ENCODE results near the gene FXR2. TPM values are rescaled to one million over a fixed set of nuclear protein-coding genes. Genes with fewer than 3 reads are reported as not detected.

The FXR2 gene
- total RNA-seq, 1 experiment from 2014 or later = 49.7 TPM

DNA sequence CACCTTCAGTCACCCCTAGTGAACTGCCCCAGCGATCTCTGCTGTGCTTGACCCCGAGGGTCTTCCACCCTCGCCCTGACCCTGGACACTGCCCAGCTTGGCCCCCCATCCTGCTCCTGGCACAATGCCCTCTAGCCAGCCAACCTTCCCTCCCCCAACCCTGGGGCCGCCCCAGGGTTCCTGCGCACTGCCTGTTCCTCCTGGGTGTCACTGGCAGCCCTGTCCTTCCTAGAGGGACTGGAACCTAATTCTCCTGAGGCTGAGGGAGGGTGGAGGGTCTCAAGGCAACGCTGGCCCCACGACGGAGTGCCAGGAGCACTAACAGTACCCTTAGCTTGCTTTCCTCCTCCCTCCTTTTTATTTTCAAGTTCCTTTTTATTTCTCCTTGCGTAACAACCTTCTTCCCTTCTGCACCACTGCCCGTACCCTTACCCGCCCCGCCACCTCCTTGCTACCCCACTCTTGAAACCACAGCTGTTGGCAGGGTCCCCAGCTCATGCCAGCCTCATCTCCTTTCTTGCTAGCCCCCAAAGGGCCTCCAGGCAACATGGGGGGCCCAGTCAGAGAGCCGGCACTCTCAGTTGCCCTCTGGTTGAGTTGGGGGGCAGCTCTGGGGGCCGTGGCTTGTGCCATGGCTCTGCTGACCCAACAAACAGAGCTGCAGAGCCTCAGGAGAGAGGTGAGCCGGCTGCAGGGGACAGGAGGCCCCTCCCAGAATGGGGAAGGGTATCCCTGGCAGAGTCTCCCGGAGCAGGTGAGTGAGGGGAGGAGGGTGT lies 56.0 kb downstream of the FXR2 start, which contains the start of gene TNFSF13:
TNFSF13 (plus strand) TSS at position 207 of the 776 bp plus-strand sequence; CDS start at position 497, 290 bp downstream.
- POLR2A ChIA-PET = no interaction called here
- Histone ChIP-seq H3K9ac (ENCODE audit: low read length) (peak within 1 kb of the TSS; percentile 98; the same call in 1 of the 2 replicates), H3K4me3 (replicated peaks in 1 of 2; ENCODE audit: low read depth in 1 of 2, low read length in 2 of 2) (no peak within 1 kb of the TSS), H2AFZ (ENCODE audit: low read depth, low read length, poor library complexity, severe bottlenecking) (no peak within 1 kb of the TSS), H3K4me2 (ENCODE audit: low read length) (peak within 1 kb of the TSS; percentile 95), H3K79me2 (ENCODE audit: insufficient read depth, low read length) (peaks cover 23% of the 10 kb centered on the region), H3K27me3 (ENCODE audit: insufficient read depth, low read length) (no peaks in the 10 kb centered on the region), H4K20me1 (ENCODE audit: insufficient read depth) (no peaks in the 10 kb centered on the region), H3K9me3 (ENCODE audit: control insufficient read depth in 1 of 2, insufficient read depth in 1 of 2, low read depth in 1 of 2, low read length in 2 of 2) (no peaks in the 10 kb centered on the region), H3K27ac (ENCODE audit: low read depth, low read length) (peak within 1 kb of the TSS; percentile 86), H3K9me2 (ENCODE audit: insufficient read depth) (no peaks in the 10 kb centered on the region), H3K4me1 (ENCODE audit: control insufficient read depth in 1 of 2, insufficient read depth in 2 of 2, low read length in 2 of 2) (peaks cover 27 to 54% of the 10 kb centered on the region in 2 experiments), H3K36me3 (ENCODE audit: control insufficient read depth in 1 of 2, insufficient read depth in 2 of 2, low read length in 2 of 2) (peaks cover 2 to 5% of the 10 kb centered on the region in 2 experiments; a peak in 3 of 4 replicates)
- DNase-seq (ENCODE audit: low read depth, low spot score) = no peak
- no TSS peak for BruUV-seq (replicated peaks)
- ATAC-seq = no peak
- CTCF ChIA-PET = no interaction called here
- RAD21 ChIA-PET (ENCODE audit: low non-redundant PET in 1 of 2, low total read pairs in 2 of 2, uncharacterized antibody in 2 of 2, unreplicated experiment in 2 of 2) = no interaction called here
- intact Hi-C loops (cut with micrococcal nuclease) = no loop called here
- no peak for TF ChIP-seq ZFX (IDR thresholded peaks at IDR 0.05)
- TF ChIP-seq CBX3 (IDR thresholded peaks at IDR 0.05; ENCODE audit: low read depth) = no peak
- TF ChIP-seq RAD21 (IDR thresholded peaks at IDR 0.05; ENCODE audit: low read depth) = no peak
- TF ChIP-seq ZNF274 (IDR thresholded peaks at IDR 0.05; ENCODE audit: low read depth, low read length) = no peak
- no peak for TF ChIP-seq EGR1 (IDR thresholded peaks at IDR 0.05; ENCODE audit: low read depth)
- no peak for TF ChIP-seq SIN3A (IDR thresholded peaks at IDR 0.05; ENCODE audit: low read depth)
- no peak for TF ChIP-seq EZH2 (IDR thresholded peaks at IDR 0.05)
- TF ChIP-seq, protein P1, sequence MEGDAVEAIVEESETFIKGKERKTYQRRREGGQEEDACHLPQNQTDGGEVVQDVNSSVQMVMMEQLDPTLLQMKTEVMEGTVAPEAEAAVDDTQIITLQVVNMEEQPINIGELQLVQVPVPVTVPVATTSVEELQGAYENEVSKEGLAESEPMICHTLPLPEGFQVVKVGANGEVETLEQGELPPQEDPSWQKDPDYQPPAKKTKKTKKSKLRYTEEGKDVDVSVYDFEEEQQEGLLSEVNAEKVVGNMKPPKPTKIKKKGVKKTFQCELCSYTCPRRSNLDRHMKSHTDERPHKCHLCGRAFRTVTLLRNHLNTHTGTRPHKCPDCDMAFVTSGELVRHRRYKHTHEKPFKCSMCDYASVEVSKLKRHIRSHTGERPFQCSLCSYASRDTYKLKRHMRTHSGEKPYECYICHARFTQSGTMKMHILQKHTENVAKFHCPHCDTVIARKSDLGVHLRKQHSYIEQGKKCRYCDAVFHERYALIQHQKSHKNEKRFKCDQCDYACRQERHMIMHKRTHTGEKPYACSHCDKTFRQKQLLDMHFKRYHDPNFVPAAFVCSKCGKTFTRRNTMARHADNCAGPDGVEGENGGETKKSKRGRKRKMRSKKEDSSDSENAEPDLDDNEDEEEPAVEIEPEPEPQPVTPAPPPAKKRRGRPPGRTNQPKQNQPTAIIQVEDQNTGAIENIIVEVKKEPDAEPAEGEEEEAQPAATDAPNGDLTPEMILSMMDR (IDR thresholded peaks at IDR 0.05 in 2 of 3, conservative IDR thresholded peaks at IDR 0.05 in 1 of 3; ENCODE audit: borderline replicate concordance in 1 of 3, insufficient read depth in 1 of 3, low read depth in 2 of 3, low read length in 2 of 3) = no peak
- TF ChIP-seq, protein P2, sequence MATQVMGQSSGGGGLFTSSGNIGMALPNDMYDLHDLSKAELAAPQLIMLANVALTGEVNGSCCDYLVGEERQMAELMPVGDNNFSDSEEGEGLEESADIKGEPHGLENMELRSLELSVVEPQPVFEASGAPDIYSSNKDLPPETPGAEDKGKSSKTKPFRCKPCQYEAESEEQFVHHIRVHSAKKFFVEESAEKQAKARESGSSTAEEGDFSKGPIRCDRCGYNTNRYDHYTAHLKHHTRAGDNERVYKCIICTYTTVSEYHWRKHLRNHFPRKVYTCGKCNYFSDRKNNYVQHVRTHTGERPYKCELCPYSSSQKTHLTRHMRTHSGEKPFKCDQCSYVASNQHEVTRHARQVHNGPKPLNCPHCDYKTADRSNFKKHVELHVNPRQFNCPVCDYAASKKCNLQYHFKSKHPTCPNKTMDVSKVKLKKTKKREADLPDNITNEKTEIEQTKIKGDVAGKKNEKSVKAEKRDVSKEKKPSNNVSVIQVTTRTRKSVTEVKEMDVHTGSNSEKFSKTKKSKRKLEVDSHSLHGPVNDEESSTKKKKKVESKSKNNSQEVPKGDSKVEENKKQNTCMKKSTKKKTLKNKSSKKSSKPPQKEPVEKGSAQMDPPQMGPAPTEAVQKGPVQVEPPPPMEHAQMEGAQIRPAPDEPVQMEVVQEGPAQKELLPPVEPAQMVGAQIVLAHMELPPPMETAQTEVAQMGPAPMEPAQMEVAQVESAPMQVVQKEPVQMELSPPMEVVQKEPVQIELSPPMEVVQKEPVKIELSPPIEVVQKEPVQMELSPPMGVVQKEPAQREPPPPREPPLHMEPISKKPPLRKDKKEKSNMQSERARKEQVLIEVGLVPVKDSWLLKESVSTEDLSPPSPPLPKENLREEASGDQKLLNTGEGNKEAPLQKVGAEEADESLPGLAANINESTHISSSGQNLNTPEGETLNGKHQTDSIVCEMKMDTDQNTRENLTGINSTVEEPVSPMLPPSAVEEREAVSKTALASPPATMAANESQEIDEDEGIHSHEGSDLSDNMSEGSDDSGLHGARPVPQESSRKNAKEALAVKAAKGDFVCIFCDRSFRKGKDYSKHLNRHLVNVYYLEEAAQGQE (IDR thresholded peaks at IDR 0.05; ENCODE audit: low read depth) = no peak
- TF ChIP-seq YY1 (IDR thresholded peaks at IDR 0.05; ENCODE audit: extremely low read depth, insufficient replicate concordance, low read depth, low read length) = no peak
- no peak for TF ChIP-seq POLR2A (IDR thresholded peaks at IDR 0.05; ENCODE audit: borderline replicate concordance, extremely low read depth, insufficient read depth, insufficient read length)
- no peak for TF ChIP-seq POLR2AphosphoS5 (IDR thresholded peaks at IDR 0.05; ENCODE audit: low read depth, low read length)
